ENCODE data around the gene FRRS1.

- TF ChIP-seq POLR2AphosphoS5 (IDR thresholded peaks at IDR 0.05; ENCODE audit: borderline replicate concordance, low read depth, low read length) (no peak), EZH2 (IDR thresholded peaks at IDR 0.05) (no peak), FOXP2 (optimal IDR thresholded peaks at IDR 0.05; ENCODE audit: control extremely low read depth, extremely low read length, insufficient read depth) (no peak)
Measured at GRCh38 chr1:99731384-99731783, 35.1 kb downstream of the FRRS1 start.
